ENCODE data around the gene FBXW11. TPM values are rescaled to one million over a fixed set of nuclear protein-coding genes. Genes with fewer than 3 reads are reported as not detected.
"Not testable (repeated sequence)": the region's sequence is repeated elsewhere in the genome, so short reads cannot be mapped to it uniquely, and the experiment has no call there.

The FBXW11 gene
- total RNA-seq, 4 donors from 2014 or later: 61.3 to 76.6 (median 70.2) TPM

GRCh38 chr5:172031894-172032461 lies 25.5 kb upstream of the FBXW11 start:
- Histone ChIP-seq H3K36me3 (no peaks in the 10 kb centered on the region), H3K9me3 (no peaks in the 10 kb centered on the region), H3K4me1 (no peaks in the 10 kb centered on the region), H3K4me3 (replicated peaks in 1 of 3) (no peak overlapping the region), H3K27ac (no peak overlapping the region), H3K27me3 (no peaks in the 10 kb centered on the region)
- no peak for DNase-seq
- TF ChIP-seq CTCF (IDR thresholded peaks at IDR 0.05) (no peak), POLR2A (IDR thresholded peaks at IDR 0.05) (no peak)
- WGBS, 2 donors: 96 to 97% methylated on average over 4 of the region's 4 CpGs
- intact Hi-C loops (cut with DNase I): no loop called here

- no peaks in the 10 kb centered on the region for H3K36me3 ChIP-seq
- no peak overlapping the region for H3K27ac ChIP-seq
- no peak for TF ChIP-seq POLR2A (IDR thresholded peaks at IDR 0.05)
- no peaks in the 10 kb centered on the region for H3K4me1 ChIP-seq
- H3K4me3 ChIP-seq (replicated peaks in 1 of 3): no peak overlapping the region
- H3K9me3 ChIP-seq: no peaks in the 10 kb centered on the region
- intact Hi-C loops (cut with DNase I): no loop called here
- no peak for DNase-seq
- no peaks in the 10 kb centered on the region for H3K27me3 ChIP-seq
These were observed 23.4 kb upstream of the FBXW11 start for GRCh38 chr5:172029876-172030275.

GRCh38 chr5:172028167-172028566 lies 21.7 kb upstream of the FBXW11 start:
- Histone ChIP-seq H3K27ac (no peak overlapping the region), H3K4me3 (replicated peaks in 1 of 3) (no peak overlapping the region), H3K27me3 (no peaks in the 10 kb centered on the region), H3K36me3 (no peaks in the 10 kb centered on the region), H3K4me1 (no peaks in the 10 kb centered on the region), H3K9me3 (no peaks in the 10 kb centered on the region)
- no peak for TF ChIP-seq CTCF (IDR thresholded peaks at IDR 0.05)
- no peak for TF ChIP-seq POLR2A (IDR thresholded peaks at IDR 0.05)
- DNase-seq: no peak
- intact Hi-C loops (cut with DNase I): no loop called here
- 45 to 48% methylated on average over 4 of the region's 4 CpGs for WGBS, 2 donors

GRCh38 chr5:172020110-172020786 lies 13.8 kb upstream of the FBXW11 start:
- H3K9me3 ChIP-seq; H3K4me1 ChIP-seq; H3K36me3 ChIP-seq; H3K4me3 ChIP-seq (replicated peaks in 1 of 3); H3K27me3 ChIP-seq; intact Hi-C loops (cut with DNase I); H3K27ac ChIP-seq; DNase-seq: not testable (repeated sequence)
- 81% methylated on average over 10 of the region's 10 CpGs for WGBS, 2 donors

GRCh38 chr5:172015346-172015745 lies 8.9 kb upstream of the FBXW11 start:
- Histone ChIP-seq H3K9me3 (no peaks in the 10 kb centered on the region), H3K4me3 (replicated peaks in 1 of 3) (no peak overlapping the region), H3K27ac (no peak overlapping the region), H3K36me3 (no peaks in the 10 kb centered on the region), H3K4me1 (no peaks in the 10 kb centered on the region), H3K27me3 (no peaks in the 10 kb centered on the region)
- intact Hi-C loops (cut with DNase I): no loop called here
- DNase-seq: no peak
- TF ChIP-seq POLR2A (IDR thresholded peaks at IDR 0.05): no peak
- TF ChIP-seq CTCF (IDR thresholded peaks at IDR 0.05): no peak
- WGBS, 2 donors: 89 to 90% methylated on average over 4 of the region's 4 CpGs

- Histone ChIP-seq H3K4me1 (peaks cover 9 to 10% of the 10 kb centered on the region in 2 donors), H3K36me3 (no peaks in the 10 kb centered on the region), H3K9me3 (no peaks in the 10 kb centered on the region), H3K4me3 (replicated peaks in 1 of 3) (no peak overlapping the region), H3K27ac (no peak overlapping the region), H3K27me3 (no peaks in the 10 kb centered on the region)
- TF ChIP-seq POLR2A (IDR thresholded peaks at IDR 0.05): no peak
- no peak for TF ChIP-seq CTCF (IDR thresholded peaks at IDR 0.05)
- DNase-seq: no peak
- intact Hi-C loops (cut with DNase I): no loop called here
- 62 to 65% methylated on average over 2 of the region's 2 CpGs for WGBS, 2 donors
These were observed 3.8 kb upstream of the FBXW11 start for GRCh38 chr5:172010278-172010677.

All from thyroid gland (tissue), 4 donors.